ENCODE results near the gene ELOVL7.

- TF ChIP-seq POLR2A (IDR thresholded peaks at IDR 0.05; ENCODE audit: low read length) (no peak), GATA1 (IDR thresholded peaks at IDR 0.05; ENCODE audit: low read depth, low read length) (no peak)
Observed at GRCh38 chr5:60805463-60805862, 38.6 kb downstream of the ELOVL7 start.

Data from erythroblast (primary cell).